ENCODE measurements around the gene ANGPTL2. TPM values are rescaled to one million over a fixed set of nuclear protein-coding genes. Genes with fewer than 3 reads are reported as not detected.

The ANGPTL2 gene
- total RNA-seq, 2 experiments from 2014 or later = not detected

DNA sequence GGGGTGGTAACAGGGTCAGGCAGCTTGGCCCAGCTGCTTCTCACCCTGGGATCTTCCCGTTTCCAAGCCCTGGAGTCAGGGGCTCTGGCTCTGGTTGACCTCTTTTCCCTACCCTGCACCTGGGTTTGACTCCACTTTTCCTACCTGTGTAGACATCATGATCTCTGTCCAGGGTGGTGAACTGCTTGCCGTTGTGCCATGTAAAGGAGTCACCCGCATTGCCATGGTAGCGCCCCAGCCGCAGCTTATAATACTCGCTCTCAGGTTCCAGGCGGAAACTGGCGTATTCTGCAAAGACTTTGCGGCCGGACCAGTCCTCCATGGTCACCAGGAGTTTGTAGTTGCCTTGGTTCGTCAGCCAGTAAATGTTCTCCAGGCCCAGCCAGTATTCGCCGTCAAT is 30.9 kb downstream of the ANGPTL2 start:
- no peak overlapping the region for H3K4me3 Mint-ChIP-seq
- H3K27me3 Mint-ChIP-seq = no peaks in the 10 kb centered on the region
- POLR2A ChIA-PET = no interaction called here
- H3K4me1 Mint-ChIP-seq (ENCODE audit: low read depth) = no peaks in the 10 kb centered on the region
- no peak for ATAC-seq
- no peak overlapping the region for H3K27ac Mint-ChIP-seq
- intact Hi-C loops (cut with micrococcal nuclease) = no loop called here
- no peak for DNase-seq
- H3K36me3 Mint-ChIP-seq (ENCODE audit: low read depth) = no peaks in the 10 kb centered on the region
- H3K9me3 Mint-ChIP-seq = no peaks in the 10 kb centered on the region
- TF ChIP-seq, protein P1, sequence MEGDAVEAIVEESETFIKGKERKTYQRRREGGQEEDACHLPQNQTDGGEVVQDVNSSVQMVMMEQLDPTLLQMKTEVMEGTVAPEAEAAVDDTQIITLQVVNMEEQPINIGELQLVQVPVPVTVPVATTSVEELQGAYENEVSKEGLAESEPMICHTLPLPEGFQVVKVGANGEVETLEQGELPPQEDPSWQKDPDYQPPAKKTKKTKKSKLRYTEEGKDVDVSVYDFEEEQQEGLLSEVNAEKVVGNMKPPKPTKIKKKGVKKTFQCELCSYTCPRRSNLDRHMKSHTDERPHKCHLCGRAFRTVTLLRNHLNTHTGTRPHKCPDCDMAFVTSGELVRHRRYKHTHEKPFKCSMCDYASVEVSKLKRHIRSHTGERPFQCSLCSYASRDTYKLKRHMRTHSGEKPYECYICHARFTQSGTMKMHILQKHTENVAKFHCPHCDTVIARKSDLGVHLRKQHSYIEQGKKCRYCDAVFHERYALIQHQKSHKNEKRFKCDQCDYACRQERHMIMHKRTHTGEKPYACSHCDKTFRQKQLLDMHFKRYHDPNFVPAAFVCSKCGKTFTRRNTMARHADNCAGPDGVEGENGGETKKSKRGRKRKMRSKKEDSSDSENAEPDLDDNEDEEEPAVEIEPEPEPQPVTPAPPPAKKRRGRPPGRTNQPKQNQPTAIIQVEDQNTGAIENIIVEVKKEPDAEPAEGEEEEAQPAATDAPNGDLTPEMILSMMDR (IDR thresholded peaks at IDR 0.05) = no peak
- CTCF ChIA-PET = no interaction called here

DNA sequence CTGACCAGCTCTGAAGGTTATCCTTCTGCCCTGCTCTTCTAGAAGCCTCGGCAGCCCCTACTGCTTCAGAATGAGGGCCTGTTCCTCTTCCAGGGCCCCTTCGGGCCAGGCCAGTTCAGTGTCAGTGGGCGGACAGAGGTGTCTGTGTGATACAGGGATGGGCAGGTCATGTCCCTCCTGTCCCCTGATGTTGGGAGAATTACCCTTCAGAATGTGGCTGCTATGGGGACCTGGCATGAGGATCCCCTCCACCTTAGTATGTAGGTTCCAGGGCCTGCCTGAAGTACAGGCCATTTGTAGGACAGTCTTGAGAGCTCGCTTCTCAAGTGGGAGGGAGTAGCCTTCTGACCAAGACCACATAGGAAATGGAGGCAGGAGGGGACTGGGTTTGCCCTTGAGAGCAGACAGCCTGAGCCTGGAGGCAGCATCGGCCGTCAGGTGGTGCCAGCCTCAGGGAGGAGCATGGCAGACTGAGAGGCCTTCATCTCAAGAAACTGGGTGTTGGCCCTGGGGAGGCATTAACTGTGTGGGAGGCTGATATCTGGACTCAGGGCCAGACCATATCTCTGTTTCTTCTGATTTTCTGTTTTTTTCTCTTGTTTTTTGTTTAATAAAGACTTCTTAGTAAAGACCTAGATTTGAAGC is 32.0 kb downstream of the ANGPTL2 start:
- H3K9me3 Mint-ChIP-seq = no peaks in the 10 kb centered on the region
- ATAC-seq (no peak), DNase-seq (no peak)
- POLR2A ChIA-PET = no interaction called here
- intact Hi-C loops (cut with micrococcal nuclease) = no loop called here
- no peaks in the 10 kb centered on the region for H3K36me3 Mint-ChIP-seq (ENCODE audit: low read depth)
- CTCF ChIA-PET = no interaction called here
- H3K27ac Mint-ChIP-seq = no peak overlapping the region
- TF ChIP-seq, protein P1 (IDR thresholded peaks at IDR 0.05) = no peak
- no peak overlapping the region for H3K4me3 Mint-ChIP-seq
- peaks cover 1% of the 10 kb centered on the region for H3K4me1 Mint-ChIP-seq (ENCODE audit: low read depth)
- no peaks in the 10 kb centered on the region for H3K27me3 Mint-ChIP-seq

DNA sequence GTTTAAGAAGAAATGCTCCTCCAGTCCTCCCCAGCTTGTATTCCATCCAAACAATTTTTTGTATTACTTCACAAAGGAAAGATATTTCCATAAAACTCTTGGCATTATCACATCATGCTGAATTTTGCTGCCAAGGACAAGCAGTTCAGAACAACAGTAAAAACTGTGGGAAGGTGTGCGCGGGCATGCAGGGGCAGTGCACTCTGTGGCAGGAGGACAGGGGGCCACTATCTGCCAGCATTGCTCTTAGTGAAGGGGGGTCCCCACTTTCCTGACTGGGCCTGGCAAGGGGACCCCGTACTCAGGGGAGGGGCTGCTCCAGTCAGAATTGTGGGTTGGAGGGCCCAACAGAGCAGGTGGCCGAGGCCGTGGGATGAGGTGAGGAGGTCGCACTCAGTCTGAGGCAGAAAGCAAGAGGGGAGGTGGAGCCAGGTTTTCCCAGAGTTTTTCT is 32.8 kb downstream of the ANGPTL2 start:
- intact Hi-C loops (cut with micrococcal nuclease) = no loop called here
- no peak for ATAC-seq
- H3K4me1 Mint-ChIP-seq (ENCODE audit: low read depth) = peaks cover 6% of the 10 kb centered on the region
- no peaks in the 10 kb centered on the region for H3K9me3 Mint-ChIP-seq
- H3K27me3 Mint-ChIP-seq = no peaks in the 10 kb centered on the region
- no peak overlapping the region for H3K27ac Mint-ChIP-seq
- DNase-seq = no peak
- no peak overlapping the region for H3K4me3 Mint-ChIP-seq
- POLR2A ChIA-PET = no interaction called here
- H3K36me3 Mint-ChIP-seq (ENCODE audit: low read depth) = no peaks in the 10 kb centered on the region
- TF ChIP-seq, protein P1 (IDR thresholded peaks at IDR 0.05) = no peak
- CTCF ChIA-PET = no interaction called here

DNA sequence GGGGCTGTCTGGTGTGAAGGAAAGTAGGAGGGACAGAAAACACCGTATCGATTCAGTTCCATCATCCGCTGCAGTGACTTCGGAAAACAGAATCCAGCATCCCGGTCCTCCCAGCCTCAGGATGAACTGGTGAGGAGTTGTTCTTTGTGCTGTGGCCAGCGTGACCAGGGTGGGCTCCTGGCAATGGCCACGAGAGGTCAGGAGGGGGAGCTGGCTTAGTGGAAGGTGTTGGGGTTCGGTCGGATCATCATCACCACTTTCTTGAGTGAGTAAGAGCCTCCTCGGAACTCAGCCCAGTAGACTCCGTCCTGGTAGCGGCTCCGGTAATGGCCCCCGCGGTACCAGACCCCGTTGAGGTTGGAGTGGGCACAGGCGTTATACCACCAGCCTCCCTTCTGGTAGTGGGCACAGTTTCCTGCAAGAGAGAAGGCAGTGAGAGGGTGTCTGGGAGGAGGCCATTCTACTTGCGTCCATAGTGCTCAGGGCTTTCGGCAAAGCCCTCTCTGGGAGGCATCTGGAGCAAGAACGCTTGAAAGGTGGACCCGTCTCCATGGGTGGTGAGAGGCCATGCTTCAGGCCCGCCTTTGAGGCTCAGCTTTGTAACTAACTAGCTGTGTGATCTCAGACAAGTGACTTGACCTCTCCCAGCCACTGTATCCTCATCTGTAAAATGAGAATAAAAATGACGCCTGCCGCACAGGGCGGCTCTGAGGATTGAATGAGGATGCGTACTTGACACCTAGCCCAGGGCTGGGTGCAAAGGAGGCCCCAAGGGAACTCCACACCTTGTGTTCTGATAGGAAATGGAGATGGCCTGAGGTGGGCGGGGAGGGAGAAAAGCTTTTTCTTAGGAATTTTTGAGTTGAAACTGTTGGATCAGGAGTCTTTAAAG is 33.5 kb downstream of the ANGPTL2 start:
- Mint-ChIP-seq H3K4me1 (ENCODE audit: low read depth) (peaks cover 10% of the 10 kb centered on the region), H3K36me3 (ENCODE audit: low read depth) (no peaks in the 10 kb centered on the region), H3K27ac (no peak overlapping the region), H3K9me3 (no peaks in the 10 kb centered on the region), H3K4me3 (no peak overlapping the region), H3K27me3 (peaks cover 3% of the 10 kb centered on the region)
- DNase-seq (no peak), ATAC-seq (no peak)
- ChIA-PET CTCF (no interaction called here), POLR2A (interaction anchor here (0.9 kb wide), 1 partner anchor 41 kb away, joined by 3 read pairs; no protein-coding TSS in a partner anchor)
- intact Hi-C loops (cut with micrococcal nuclease) = no loop called here
- TF ChIP-seq, protein P1 (IDR thresholded peaks at IDR 0.05) = no peak

DNA sequence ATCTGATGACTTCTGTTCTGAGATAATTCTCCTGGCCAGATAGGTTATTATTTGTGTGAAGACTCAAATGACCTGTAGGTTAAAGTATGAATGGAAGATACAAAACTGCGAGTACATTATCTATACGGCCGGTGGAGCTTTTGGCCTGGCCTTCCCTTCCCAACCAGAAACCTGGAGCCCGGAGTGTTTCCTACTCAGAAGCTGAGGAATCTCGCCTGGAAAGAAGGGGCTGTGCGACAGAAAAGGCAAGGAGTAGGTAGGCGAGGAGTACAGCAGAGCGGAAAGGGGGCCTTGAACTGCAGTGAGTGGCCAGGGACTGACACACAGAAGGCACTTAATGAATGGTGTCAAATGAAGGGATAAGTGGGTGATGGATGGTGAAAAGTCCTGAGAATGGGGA is 34.6 kb downstream of the ANGPTL2 start:
- ATAC-seq = no peak
- intact Hi-C loops (cut with micrococcal nuclease) = no loop called here
- H3K4me3 Mint-ChIP-seq = no peak overlapping the region
- ChIA-PET CTCF (no interaction called here), POLR2A (interaction anchor here (0.9 kb wide), 1 partner anchor 40 kb away, joined by 3 read pairs; no protein-coding TSS in a partner anchor)
- DNase-seq = no peak
- no peaks in the 10 kb centered on the region for H3K36me3 Mint-ChIP-seq (ENCODE audit: low read depth)
- no peaks in the 10 kb centered on the region for H3K9me3 Mint-ChIP-seq
- H3K27me3 Mint-ChIP-seq = peaks cover 3% of the 10 kb centered on the region
- TF ChIP-seq, protein P1 (IDR thresholded peaks at IDR 0.05) = no peak
- H3K27ac Mint-ChIP-seq = no peak overlapping the region
- peaks cover 10% of the 10 kb centered on the region for H3K4me1 Mint-ChIP-seq (ENCODE audit: low read depth)
